ENCODE results near the gene FBXO31. TPM values are rescaled to one million over a fixed set of nuclear protein-coding genes. Genes with fewer than 3 reads are reported as not detected.

Gene FBXO31
- total and polyA plus RNA-seq, 8 donors: 6.4 to 1,171 (median 23.8) TPM

DNA sequence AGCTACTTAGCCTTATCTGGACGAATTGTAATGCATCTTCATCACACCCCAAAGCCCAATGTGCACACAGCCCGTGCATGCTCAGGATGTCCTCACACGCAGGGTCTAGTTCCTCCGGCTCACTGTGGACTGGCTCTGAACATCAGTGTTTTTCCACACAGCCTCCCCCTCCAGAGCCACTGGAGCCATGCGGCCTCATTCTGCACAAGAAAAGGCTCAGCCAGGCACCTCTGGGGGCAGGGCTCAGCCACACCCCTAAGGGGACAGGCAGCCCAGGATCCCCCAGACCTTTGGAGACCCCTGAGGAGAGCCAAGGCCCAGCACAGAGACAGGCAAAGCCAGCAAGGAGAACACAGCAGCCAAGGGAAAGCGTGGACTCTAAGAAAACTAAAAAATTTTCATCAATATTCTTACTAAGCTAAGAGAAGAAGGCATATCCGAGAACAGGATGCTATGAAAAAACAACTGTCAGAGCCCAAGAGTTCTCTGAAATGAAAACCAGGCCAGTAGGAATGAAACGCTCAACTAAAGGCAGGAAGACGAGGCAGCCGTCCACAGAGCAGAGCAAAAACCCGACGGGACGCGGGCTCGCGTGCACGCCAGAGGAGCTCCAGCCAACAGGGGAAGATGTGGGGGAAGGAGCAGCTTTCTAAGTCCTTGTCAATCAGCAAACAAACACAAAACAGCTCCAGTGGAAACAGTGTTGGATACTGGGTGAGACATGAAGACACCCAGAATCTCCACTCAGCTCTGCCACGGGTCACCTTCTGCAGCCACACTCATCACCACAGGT, 43.0 kb upstream of the FBXO31 start:
- Histone ChIP-seq H3K27me3 (no peaks in the 10 kb centered on the region), H3K9me3 (no peaks in the 10 kb centered on the region), H3K4me1 (peaks cover 0 to under 1% (median 0%) of the 10 kb centered on the region in 4 donors), H3K27ac (no peak overlapping the region), H3K36me3 (peaks cover 15 to 75% (median 67%) of the 10 kb centered on the region in 4 donors), H3K4me3 (no peak overlapping the region)
- WGBS, 5 donors: 81 to 93% (median 91%) methylated on average over 18 of the region's 18 CpGs
- TF ChIP-seq POLR2AphosphoS5 (IDR thresholded peaks at IDR 0.05): no peak
- no peak for TF ChIP-seq POLR2A (IDR thresholded peaks at IDR 0.05)
- no peak for TF ChIP-seq EP300 (IDR thresholded peaks at IDR 0.05)
- no peak for TF ChIP-seq CTCF (IDR thresholded peaks at IDR 0.05)
- no peak for DNase-seq
- intact Hi-C loops (cut with DNase I; ENCODE audit: low total_unique reads): no loop called here

GRCh38 chr16:87425941-87426340, 42.4 kb upstream of the FBXO31 start:
- H3K4me1 ChIP-seq: no peaks in the 10 kb centered on the region
- no peak overlapping the region for H3K27ac ChIP-seq
- no peaks in the 10 kb centered on the region for H3K27me3 ChIP-seq
- no peak for DNase-seq
- TF ChIP-seq POLR2A (IDR thresholded peaks at IDR 0.05) (no peak), POLR2AphosphoS5 (IDR thresholded peaks at IDR 0.05) (no peak), EP300 (IDR thresholded peaks at IDR 0.05) (no peak), CTCF (IDR thresholded peaks at IDR 0.05) (no peak)
- H3K9me3 ChIP-seq: no peaks in the 10 kb centered on the region
- H3K4me3 ChIP-seq: no peak overlapping the region
- peaks cover 21 to 77% (median 68%) of the 10 kb centered on the region in 4 donors for H3K36me3 ChIP-seq
- intact Hi-C loops (cut with DNase I; ENCODE audit: low total_unique reads): no loop called here
- WGBS, 5 donors: 89 to 96% (median 93%) methylated on average over 12 of the region's 12 CpGs

GRCh38 chr16:87424266-87424665, 40.7 kb upstream of the FBXO31 start:
- Histone ChIP-seq H3K4me3 (no peak overlapping the region), H3K27ac (no peak overlapping the region), H3K27me3 (no peaks in the 10 kb centered on the region), H3K4me1 (no peaks in the 10 kb centered on the region), H3K9me3 (no peaks in the 10 kb centered on the region), H3K36me3 (peaks cover 24 to 76% (median 69%) of the 10 kb centered on the region in 4 donors)
- 84 to 89% (median 88%) methylated on average over 12 of the region's 12 CpGs for WGBS, 5 donors
- DNase-seq: no peak
- intact Hi-C loops (cut with DNase I; ENCODE audit: low total_unique reads): no loop called here
- TF ChIP-seq POLR2A (IDR thresholded peaks at IDR 0.05) (no peak), EP300 (IDR thresholded peaks at IDR 0.05) (no peak), POLR2AphosphoS5 (IDR thresholded peaks at IDR 0.05) (no peak), CTCF (IDR thresholded peaks at IDR 0.05) (no peak)

- intact Hi-C loops (cut with DNase I; ENCODE audit: low total_unique reads): no loop called here
- 93 to 95% (median 94%) methylated on average over 15 of the region's 15 CpGs for WGBS, 5 donors
- Histone ChIP-seq H3K27me3 (no peaks in the 10 kb centered on the region), H3K4me1 (no peaks in the 10 kb centered on the region), H3K4me3 (no peak overlapping the region), H3K36me3 (peaks cover 21 to 77% (median 68%) of the 10 kb centered on the region in 4 donors), H3K9me3 (no peaks in the 10 kb centered on the region), H3K27ac (no peak overlapping the region)
- no peak for DNase-seq
- TF ChIP-seq CTCF (IDR thresholded peaks at IDR 0.05): no peak
Observed at GRCh38 chr16:87423429-87423828, 39.9 kb upstream of the FBXO31 start.
